Heart right ventricle (tissue), 16 donors: ENCODE measurements around the gene IL17RA. TPM values are rescaled to one million over a fixed set of nuclear protein-coding genes. Genes with fewer than 3 reads are reported as not detected.
"Not testable (repeated sequence)": the region's sequence is repeated elsewhere in the genome, so short reads cannot be mapped to it uniquely, and the experiment has no call there.

Experiments
- ATAC-seq, 8 donors: fragments of 200-7000 bp; cut with Tn5 transposase; one replicate each; pipeline ENCODE4 v1.9.1; 2020; ENCODE audit warnings: mild to moderate bottlenecking in 8 of 8, moderate library complexity in 8 of 8, moderate number of reproducible peaks in 1 of 8
- DNase-seq, 2 donors: peaks; one replicate each; pipeline ENCODE4 v3.0.0-alpha.2; 2020
- H3K27ac ChIP-seq, 10 donors: fragments of 200-600 bp; sonication (generic) in 2 of 10; one replicate each; pipeline versions ENCODE4 v1.5.0 to v1.8.0; 2020 to 2022; ENCODE audit warnings: mild to moderate bottlenecking in 3 of 10
- H3K27me3 ChIP-seq, 7 donors: fragments of 200-600 bp; one replicate each; pipeline ENCODE4 v1.8.0; 2021 to 2022; ENCODE audit warnings: mild to moderate bottlenecking in 2 of 7
- H3K36me3 ChIP-seq, 9 donors: fragments of 200-600 bp; sonication (generic) in 1 of 9; one replicate each; pipeline versions ENCODE4 v1.5.0 to v1.8.0; 2020 to 2022; ENCODE audit warnings: mild to moderate bottlenecking in 2 of 9
- H3K4me1 ChIP-seq, 9 donors: fragments of 200-600 bp; sonication (generic) in 1 of 9; one replicate each; pipeline versions ENCODE4 v1.5.0 to v1.8.0; 2020 to 2022; ENCODE audit warnings: mild to moderate bottlenecking in 4 of 9
- H3K4me3 ChIP-seq, 10 donors: fragments of 200-600 bp; sonication (generic) in 2 of 10; one replicate each; pipeline versions ENCODE4 v1.5.0 to v1.8.0; 2020 to 2022; ENCODE audit warnings: mild to moderate bottlenecking in 7 of 10, moderate library complexity in 2 of 10
- H3K9me3 ChIP-seq, 11 donors: fragments of 200-600 bp in 10 of 11; sonication (generic) in 2 of 11; one replicate each; pipeline versions ENCODE4 v1.5.0 to v1.8.0; 2013 to 2022; ENCODE audit warnings: mild to moderate bottlenecking in 2 of 11, control low read depth in 1 of 11, moderate library complexity in 1 of 11
- WGBS, 2 donors: extraction: QIAGEN DNeasy Blood & Tissue Kit; methylation state at CpG; one replicate each; pipeline ENCODE4 v1.1.7; 2013; ENCODE audit warnings: inconsistent platforms in 1 of 2; 5-methylcytosine and 5-hydroxymethylcytosine counted together
- intact Hi-C, 10 donors: fragments of 100-400 bp; cut with DNase I; formaldehyde crosslinking; loops; one replicate each; pipeline versions ENCODE4 v1.11.1 to v1.14.2; 2022
- long read RNA-seq, 3 donors: library from polyadenylated mRNA; unstranded; transcript quantifications; one replicate each; pipeline ENCODE4 v2.0.0, GENCODE V29; 2020 to 2021
- polyA plus RNA-seq, 2 donors: library from polyadenylated mRNA; stranded (reverse); fragments of 200-250 nt; gene quantifications; one replicate each; pipeline ENCODE4 v1.2.3, GENCODE V29; 2013
- total RNA-seq, 10 donors: library from RNA; stranded (reverse); fragmentation: NEBNext Ultra II Directional in 3 of 10; extraction: Animal tissue kit (Norgen Biotek cat#: 25700) in 3 of 10; gene quantifications; one replicate each; pipeline versions ENCODE4 v1.2.1 to v1.2.4, GENCODE V29; 2021 to 2023
- TF ChIP-seq, protein P1 (sequence below), 9 donors: fragments of 200-600 bp; sonication (generic) in 2 of 9; IDR thresholded peaks; one replicate each; pipeline versions ENCODE4 v1.5.0 to v1.8.0; 2021 to 2022; ENCODE audit warnings: antibody characterized with exemption in 9 of 9, mild to moderate bottlenecking in 5 of 9, moderate library complexity in 1 of 9
- donor health status: Arrhythmogenic right ventricular cardiomyopathy.
- donor health status: ischemic (EF 13 %, LVEDD 7.1; RV severe dilation, severe dysfunction).
- donor health status: healthy with polysubstance abuse.
- donor health status: DM: no; HTN: yes; CAD: no.
- donor health status: DM: no; HTN: no; CAD: no.
- donor health status: ischemic (EF 25% LVEDD 6.9; RV normal size, moderate dysfunction).
- donor health status: ischemic (EF 25% LVEDD 5.7; RV mildly dilated, moderate dysfunction).
- donor health status: healthy.
- donor health status: DM: yes; HTN: yes; CAD: no.
- donor health status: Ischemic cardiomyopathy.
- donor health status: ischemic (EF 35%, LVEDD 5.7; RV mildly dilated, moderate dysfunction).
- donor health status: nonischemic (EF 11% LVEDD 7.7; RV severe dilation, severe dysfunction).
- donor health status: DM: yes; HTN: yes; CAD: no.
- donor health status: PGD.
- donor health status: ischemic (EF 29% LVEDD 5.4; RV normal size, mild dysfunction).
- donor health status: nonischemic (EF 23%, LVEDD 6.1; RV moderate dilation, normal function).

IL17RA gene, protein sequence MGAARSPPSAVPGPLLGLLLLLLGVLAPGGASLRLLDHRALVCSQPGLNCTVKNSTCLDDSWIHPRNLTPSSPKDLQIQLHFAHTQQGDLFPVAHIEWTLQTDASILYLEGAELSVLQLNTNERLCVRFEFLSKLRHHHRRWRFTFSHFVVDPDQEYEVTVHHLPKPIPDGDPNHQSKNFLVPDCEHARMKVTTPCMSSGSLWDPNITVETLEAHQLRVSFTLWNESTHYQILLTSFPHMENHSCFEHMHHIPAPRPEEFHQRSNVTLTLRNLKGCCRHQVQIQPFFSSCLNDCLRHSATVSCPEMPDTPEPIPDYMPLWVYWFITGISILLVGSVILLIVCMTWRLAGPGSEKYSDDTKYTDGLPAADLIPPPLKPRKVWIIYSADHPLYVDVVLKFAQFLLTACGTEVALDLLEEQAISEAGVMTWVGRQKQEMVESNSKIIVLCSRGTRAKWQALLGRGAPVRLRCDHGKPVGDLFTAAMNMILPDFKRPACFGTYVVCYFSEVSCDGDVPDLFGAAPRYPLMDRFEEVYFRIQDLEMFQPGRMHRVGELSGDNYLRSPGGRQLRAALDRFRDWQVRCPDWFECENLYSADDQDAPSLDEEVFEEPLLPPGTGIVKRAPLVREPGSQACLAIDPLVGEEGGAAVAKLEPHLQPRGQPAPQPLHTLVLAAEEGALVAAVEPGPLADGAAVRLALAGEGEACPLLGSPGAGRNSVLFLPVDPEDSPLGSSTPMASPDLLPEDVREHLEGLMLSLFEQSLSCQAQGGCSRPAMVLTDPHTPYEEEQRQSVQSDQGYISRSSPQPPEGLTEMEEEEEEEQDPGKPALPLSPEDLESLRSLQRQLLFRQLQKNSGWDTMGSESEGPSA
- total RNA-seq: 10 to 100 TPM in 2 of 10 donors, 1 to 10 TPM in 8; 4.0 to 15.9 (median 5.9) TPM
- polyA plus RNA-seq: 1 to 10 TPM; 4.5 to 4.6 TPM
- long read RNA-seq, donor 1, full-length matches to known transcripts: 1 of 15 reads
- long read RNA-seq, donor 1, partial matches to known transcripts: 8 of 15 reads
- long read RNA-seq, donor 1, other reads (novel, unspliced or antisense): 6 of 15 reads
- long read RNA-seq, donor 2, partial matches to known transcripts: 0 of 3 reads
- long read RNA-seq, donor 2, other reads (novel, unspliced or antisense): 2 of 3 reads
- long read RNA-seq, donor 3, partial matches to known transcripts: 2 of 8 reads
- long read RNA-seq, donor 3, other reads (novel, unspliced or antisense): 6 of 8 reads

DNA sequence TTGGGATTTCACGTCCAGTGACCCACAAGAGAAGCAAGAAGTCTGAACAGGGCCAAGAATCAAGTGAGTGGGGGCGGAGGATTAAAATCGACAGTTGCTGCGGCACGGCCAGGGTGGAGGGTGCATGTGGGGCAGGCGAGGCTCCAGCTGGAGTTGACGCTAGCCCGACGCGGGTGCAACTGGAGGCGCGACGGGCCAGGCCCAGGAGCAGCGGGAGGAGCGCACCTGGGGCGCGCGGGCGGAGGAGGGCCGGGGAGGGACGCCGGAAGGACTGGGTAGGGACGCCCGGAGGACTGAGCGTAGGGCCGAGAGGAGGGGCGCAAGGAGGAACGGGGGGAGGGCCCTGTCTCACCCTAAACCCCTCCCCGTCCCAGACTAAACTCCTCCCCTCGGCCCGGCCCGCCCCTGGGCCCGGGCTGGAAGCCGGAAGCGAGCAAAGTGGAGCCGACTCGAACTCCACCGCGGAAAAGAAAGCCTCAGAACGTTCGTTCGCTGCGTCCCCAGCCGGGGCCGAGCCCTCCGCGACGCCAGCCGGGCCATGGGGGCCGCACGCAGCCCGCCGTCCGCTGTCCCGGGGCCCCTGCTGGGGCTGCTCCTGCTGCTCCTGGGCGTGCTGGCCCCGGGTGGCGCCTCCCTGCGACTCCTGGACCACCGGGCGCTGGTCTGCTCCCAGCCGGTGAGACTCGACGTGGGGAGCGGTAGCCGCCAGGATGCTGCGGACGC is at the start of gene IL17RA:
IL17RA (plus strand) TSS at position 447 of the 723 bp plus-strand sequence; CDS start at position 539, 92 bp downstream.
- WGBS, 2 donors: 1% methylated on average over 66 to 68 of the region's 68 CpGs
- intact Hi-C loops: loop anchor here in 8 of 10 donors (2.0 to 10.0 kb wide), 9 partner anchors 38 to 730 kb away; partner anchors contain the start of genes HDHD5 (in 2 of the 8) and TMEM121B (in 1 of the 8)
- peak; percentile 98 to 99 (median 99) for ATAC-seq

DNA sequence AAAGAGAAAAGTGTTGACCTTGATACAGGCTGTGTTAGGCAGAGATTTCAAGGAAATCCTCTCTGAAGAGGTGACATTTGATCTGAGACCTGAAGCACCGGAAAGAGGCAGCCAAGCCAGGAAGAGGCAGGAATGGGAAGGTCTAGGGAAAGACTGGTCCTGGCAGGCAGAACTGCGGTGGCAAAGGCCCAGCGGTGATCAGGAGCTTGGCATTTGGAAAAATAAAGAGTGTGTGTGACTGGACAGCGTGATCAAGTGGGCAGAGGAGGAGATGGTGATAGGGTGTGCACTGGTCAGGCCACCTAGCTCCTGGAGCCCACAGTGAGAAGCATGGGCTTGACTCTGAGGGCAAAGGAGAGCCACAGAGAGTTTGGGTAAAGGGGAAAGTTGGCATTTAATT is 49.6 kb upstream of the IL17RA start:
- TF ChIP-seq, protein P1, sequence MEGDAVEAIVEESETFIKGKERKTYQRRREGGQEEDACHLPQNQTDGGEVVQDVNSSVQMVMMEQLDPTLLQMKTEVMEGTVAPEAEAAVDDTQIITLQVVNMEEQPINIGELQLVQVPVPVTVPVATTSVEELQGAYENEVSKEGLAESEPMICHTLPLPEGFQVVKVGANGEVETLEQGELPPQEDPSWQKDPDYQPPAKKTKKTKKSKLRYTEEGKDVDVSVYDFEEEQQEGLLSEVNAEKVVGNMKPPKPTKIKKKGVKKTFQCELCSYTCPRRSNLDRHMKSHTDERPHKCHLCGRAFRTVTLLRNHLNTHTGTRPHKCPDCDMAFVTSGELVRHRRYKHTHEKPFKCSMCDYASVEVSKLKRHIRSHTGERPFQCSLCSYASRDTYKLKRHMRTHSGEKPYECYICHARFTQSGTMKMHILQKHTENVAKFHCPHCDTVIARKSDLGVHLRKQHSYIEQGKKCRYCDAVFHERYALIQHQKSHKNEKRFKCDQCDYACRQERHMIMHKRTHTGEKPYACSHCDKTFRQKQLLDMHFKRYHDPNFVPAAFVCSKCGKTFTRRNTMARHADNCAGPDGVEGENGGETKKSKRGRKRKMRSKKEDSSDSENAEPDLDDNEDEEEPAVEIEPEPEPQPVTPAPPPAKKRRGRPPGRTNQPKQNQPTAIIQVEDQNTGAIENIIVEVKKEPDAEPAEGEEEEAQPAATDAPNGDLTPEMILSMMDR (IDR thresholded peaks at IDR 0.05): no peak
- DNase-seq: no peak
- H3K9me3 ChIP-seq: no peaks in the 10 kb centered on the region
- 62 to 64% methylated on average over 4 of the region's 4 CpGs for WGBS, 2 donors
- H3K36me3 ChIP-seq: no peaks in the 10 kb centered on the region
- H3K27ac ChIP-seq: no peak overlapping the region
- H3K4me1 ChIP-seq: peaks cover 0 to 12% (median 4%) of the 10 kb centered on the region in 9 donors
- peak in 1 of 8 donors; percentile 49 for ATAC-seq
- peaks cover 4 to 40% (median 28%) of the 10 kb centered on the region in 7 donors for H3K27me3 ChIP-seq
- no peak overlapping the region for H3K4me3 ChIP-seq
- intact Hi-C loops: no loop called here

More for the DNA sequence above, at the start of gene IL17RA:
- H3K27me3 ChIP-seq: no peaks in the 10 kb centered on the region
- peak within 1 kb of the TSS; percentile 72 to 98 (median 96) for H3K4me3 ChIP-seq
- peaks cover 0 to 9% (median 0%) of the 10 kb centered on the region in 9 donors for H3K36me3 ChIP-seq
- no peaks in the 10 kb centered on the region for H3K9me3 ChIP-seq
- H3K27ac ChIP-seq: peak within 1 kb of the TSS; percentile 49 to 99 (median 90)
- peak; percentile 92 to 93 for DNase-seq
- TF ChIP-seq, protein P1 (IDR thresholded peaks at IDR 0.05): peak in 1 of 9 donors; percentile 4
- H3K4me1 ChIP-seq: peaks cover 0 to 48% (median 17%) of the 10 kb centered on the region in 9 donors

DNA sequence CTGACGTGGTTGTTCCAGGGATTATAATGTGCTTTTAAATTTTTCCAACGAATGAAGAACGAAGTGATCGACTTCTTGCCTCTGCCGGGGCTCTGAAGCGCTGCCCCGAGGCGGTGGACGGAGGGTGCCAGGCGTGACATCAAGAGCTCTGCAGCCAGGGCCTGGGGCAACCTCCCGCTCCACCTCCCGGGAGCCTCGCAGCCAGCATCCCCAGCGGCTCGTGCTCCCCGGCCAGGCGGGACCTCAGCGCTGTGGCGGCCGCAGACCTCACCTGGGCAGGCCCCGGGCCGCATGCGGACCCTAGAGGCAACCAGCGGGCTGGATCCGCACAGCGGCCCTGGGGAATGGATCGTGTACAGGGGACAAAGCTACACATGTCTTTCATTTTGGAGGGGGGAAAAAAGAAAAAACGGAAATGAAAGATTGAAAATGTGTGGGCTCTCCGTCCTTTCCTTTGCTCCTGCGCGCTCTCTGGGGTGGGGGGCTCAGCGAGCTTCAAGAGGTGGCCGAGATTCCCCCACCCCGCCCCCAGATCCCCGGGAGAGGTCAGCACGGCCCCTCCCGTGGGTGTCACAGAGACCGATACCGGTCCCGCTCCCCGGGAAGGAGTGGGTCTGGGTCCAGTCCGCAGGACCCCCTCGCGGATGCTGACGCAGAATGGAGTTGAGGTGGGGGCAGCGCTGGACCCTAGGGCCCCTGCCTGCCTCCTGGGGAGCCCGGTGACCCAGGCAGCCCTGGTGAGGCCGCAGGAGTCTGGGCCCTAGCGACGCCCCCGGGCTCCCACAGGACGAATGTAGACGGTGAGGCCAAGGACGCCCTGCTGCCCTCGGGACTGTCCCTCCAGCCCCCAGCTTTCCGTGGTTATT is 48.6 kb upstream of the IL17RA start:
- H3K36me3 ChIP-seq, intact Hi-C loops, H3K9me3 ChIP-seq: not testable (repeated sequence)
- DNase-seq (peak in 1 of 2 donors; percentile 47), ATAC-seq (peak; percentile 23 to 71 (median 62))
- 18 to 22% methylated on average over 47 to 56 of the region's 56 CpGs for WGBS, 2 donors
- H3K4me1 ChIP-seq: peaks cover 0 to 12% (median 4%) of the 10 kb centered on the region in 9 donors
- H3K27ac ChIP-seq: peak overlapping the region in 8 of 10 donors; percentile 11 to 58 (median 42)
- H3K4me3 ChIP-seq: peak overlapping the region in 9 of 10 donors; percentile 29 to 55 (median 48)
- H3K27me3 ChIP-seq: peaks cover 4 to 40% (median 28%) of the 10 kb centered on the region in 7 donors

DNA sequence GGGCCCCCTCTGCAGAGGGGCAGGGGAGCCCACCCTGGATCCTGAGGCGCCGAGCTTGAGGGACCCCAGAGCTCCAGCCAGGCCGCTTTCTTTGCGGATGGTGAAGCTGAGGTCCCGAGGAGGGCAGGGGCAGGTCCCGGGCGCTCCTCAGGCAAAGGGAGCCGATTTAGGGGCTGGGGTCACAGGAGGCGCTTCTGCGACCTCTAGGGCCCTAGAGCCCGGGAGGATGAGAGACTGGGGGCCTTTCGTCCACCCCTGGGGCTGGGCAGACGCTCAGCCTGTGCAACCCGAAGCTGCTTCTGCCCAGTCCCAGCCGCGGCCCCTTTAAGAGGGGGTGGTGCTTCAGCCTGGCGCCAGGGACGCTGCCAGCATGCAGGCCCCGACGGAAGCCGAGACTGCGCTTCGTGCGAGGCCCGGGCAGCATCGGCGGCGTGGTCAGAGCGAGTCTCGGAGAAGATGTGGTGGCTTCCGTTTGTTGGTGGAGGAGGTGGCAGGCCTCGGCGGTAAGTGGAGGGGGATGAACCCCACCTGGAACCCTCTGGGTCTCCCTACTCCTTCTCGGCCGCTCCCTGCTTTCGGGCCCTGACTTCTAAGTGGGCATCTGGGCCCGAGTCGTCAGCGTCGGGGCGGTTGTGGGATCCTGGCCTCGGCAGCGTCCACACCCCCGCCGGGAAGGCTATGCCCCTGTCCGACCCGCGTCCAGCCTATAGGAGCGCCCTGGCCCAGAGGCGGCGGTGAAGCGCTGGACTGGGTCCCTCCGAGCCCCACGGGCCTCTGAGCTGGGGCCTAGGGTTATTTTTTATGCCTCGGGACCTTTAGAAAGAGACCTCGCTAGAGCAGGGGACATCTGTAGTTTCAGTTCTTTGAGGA is 47.7 kb upstream of the IL17RA start:
- Histone ChIP-seq H3K27ac (peak overlapping the region in 7 of 10 donors; percentile 11 to 58 (median 47)), H3K27me3 (peaks cover 4 to 39% (median 28%) of the 10 kb centered on the region in 7 donors), H3K4me1 (peaks cover 0 to 12% (median 4%) of the 10 kb centered on the region in 9 donors), H3K4me3 (peak overlapping the region in 9 of 10 donors; percentile 29 to 55 (median 48))
- 23 to 30% methylated on average over 35 of the region's 56 CpGs for WGBS, 2 donors
- ATAC-seq: peak; percentile 83 to 93 (median 88)
- DNase-seq, H3K9me3 ChIP-seq, intact Hi-C loops, H3K36me3 ChIP-seq: not testable (repeated sequence)
